WTC11 (cell line): ENCODE results near the gene GAR1.

Experiments used
- ATF3 ChIP-seq: sonication (generic); formaldehyde crosslinking; conservative IDR thresholded peaks from 2 replicates; pipeline ENCODE4 v1.8.1; 2022; ENCODE audit warnings: mild to moderate bottlenecking, missing genetic modification reagents
- CTCF ChIP-seq: fragments of 200-600 bp; IDR thresholded peaks from 2 replicates; pipeline ENCODE4 v1.8.0; 2022; ENCODE audit warnings: antibody characterized with exemption
- ETV6 ChIP-seq: sonication (generic); formaldehyde crosslinking; IDR thresholded peaks from 2 replicates; pipeline ENCODE4 v1.8.1; 2022; ENCODE audit warnings: mild to moderate bottlenecking, missing genetic modification reagents
- IRF1 ChIP-seq: sonication (generic); formaldehyde crosslinking; IDR thresholded peaks from 2 replicates; pipeline ENCODE4 v1.8.0; 2023; ENCODE audit warnings: missing genetic modification reagents
- JUN ChIP-seq: sonication (generic); formaldehyde crosslinking; IDR thresholded peaks from 2 replicates; pipeline ENCODE4 v1.8.0; 2023; ENCODE audit warnings: mild to moderate bottlenecking, missing genetic modification reagents
- MAX ChIP-seq: sonication (generic); formaldehyde crosslinking; IDR thresholded peaks from 2 replicates; pipeline ENCODE4 v1.8.0; 2022; ENCODE audit warnings: mild to moderate bottlenecking, missing genetic modification reagents
- MLX ChIP-seq: sonication (generic); formaldehyde crosslinking; IDR thresholded peaks from 2 replicates; pipeline ENCODE4 v1.8.1; 2023; ENCODE audit warnings: mild to moderate bottlenecking, missing genetic modification reagents, moderate library complexity
- MXD4 ChIP-seq: fragments of 250-450 bp; sonication (Bioruptor Pico); IDR thresholded peaks from 2 replicates; pipeline ENCODE4 v1.8.0; 2021; ENCODE audit warnings: mild to moderate bottlenecking, moderate library complexity, borderline replicate concordance
- STAT6 ChIP-seq: sonication (generic); formaldehyde crosslinking; conservative IDR thresholded peaks from 2 replicates; pipeline ENCODE4 v1.8.1; 2023; ENCODE audit warnings: mild to moderate bottlenecking, low read depth, missing genetic modification reagents, moderate library complexity
- TCF7 ChIP-seq: sonication (generic); formaldehyde crosslinking; IDR thresholded peaks from 2 replicates; pipeline ENCODE4 v1.8.0; 2022; ENCODE audit warnings: mild to moderate bottlenecking, low read depth, missing genetic modification reagents, moderate library complexity
- TEAD4 ChIP-seq: sonication (generic); formaldehyde crosslinking; IDR thresholded peaks from 2 replicates; pipeline ENCODE4 v1.8.0; 2022; ENCODE audit warnings: mild to moderate bottlenecking, missing genetic modification reagents
- ZBTB21 ChIP-seq: sonication (generic); formaldehyde crosslinking; IDR thresholded peaks from 2 replicates; pipeline ENCODE4 v1.8.1; 2023; ENCODE audit warnings: mild to moderate bottlenecking, missing genetic modification reagents, borderline replicate concordance
- ZNF512 ChIP-seq: sonication (generic); formaldehyde crosslinking; IDR thresholded peaks from 2 replicates; pipeline ENCODE4 v1.8.1; 2022; ENCODE audit warnings: missing genetic modification reagents, borderline replicate concordance

GRCh38 chr4:109795059-109795458, 20.5 kb upstream of the GAR1 start:
- no peak for TF ChIP-seq MXD4
- TF ChIP-seq TCF7, result no peak
- TF ChIP-seq ZNF512 (CRISPR knock-in tag), result no peak
- TF ChIP-seq CTCF, result no peak
- TF ChIP-seq JUN, result no peak
- no peak for TF ChIP-seq ETV6
- TF ChIP-seq STAT6 (CRISPR knock-in tag), result no peak
- TF ChIP-seq TEAD4 (CRISPR knock-in tag), result no peak
- TF ChIP-seq ATF3 (CRISPR knock-in tag), result no peak
- no peak for TF ChIP-seq IRF1
- no peak for TF ChIP-seq MAX (CRISPR knock-in tag)
- no peak for TF ChIP-seq MLX (CRISPR knock-in tag)
- TF ChIP-seq ZBTB21 (CRISPR knock-in tag), result no peak
